H1 (cell line): ENCODE measurements around the gene CMBL. TPM values are rescaled to one million over a fixed set of nuclear protein-coding genes. Genes with fewer than 3 reads are reported as not detected.

Source experiments
- CTCF ChIA-PET: fragments of 300-600 bp; sonication (Branson Sonifier 250); formaldehyde crosslinking; loops from one replicate; lab custom pipeline; 2021; ENCODE audit not compliant: partially characterized antibody; lab: Charles Lee
- POLR2A ChIA-PET: fragments of 300-600 bp; sonication (Branson Sonifier 250); formaldehyde crosslinking; loops from one replicate; lab custom pipeline; 2021; ENCODE audit warnings: inconsistent platforms; ENCODE audit not compliant: partially characterized antibody; lab: Charles Lee
- DNase-seq, 2 experiments: peaks; one replicate each; pipeline versions ENCODE4 v3.0.0 to v3.0.0-alpha.2; 2010 to 2022; ENCODE audit warnings: low spot score in 2 of 2, low read depth in 1 of 2, mixed read lengths in 1 of 2
- FAIRE-seq: peaks from 2 replicates; lab custom pipeline; 2011; peaks lifted over from hg19 to GRCh38; lab: Jason Lieb, UNC
- H2AFZ ChIP-seq: 2 replicates; pipeline ENCODE4 v1.8.1; 2012; ENCODE audit warnings: low read length, inconsistent platforms
- H2AK5ac ChIP-seq: 2 replicates; pipeline ENCODE4 v1.6.1; 2013; ENCODE audit warnings: low read depth, low read length
- H2BK120ac ChIP-seq: replicated peaks from 2 replicates; pipeline ENCODE3; 2013; ENCODE audit warnings: low read depth, low read length, inconsistent platforms
- H2BK12ac ChIP-seq: 2 replicates; pipeline ENCODE4 v1.6.1; 2013; ENCODE audit warnings: low read depth, low read length
- H2BK15ac ChIP-seq: 2 replicates; pipeline ENCODE4 v1.6.1; 2013; ENCODE audit warnings: low read length
- H2BK20ac ChIP-seq: 2 replicates; pipeline ENCODE4 v1.6.1; 2013; ENCODE audit warnings: low read length
- H2BK5ac ChIP-seq: 2 replicates; pipeline ENCODE4 v1.6.1; 2013; ENCODE audit warnings: low read depth, low read length
- H3K14ac ChIP-seq: 2 replicates; pipeline ENCODE4 v1.6.1; 2013; ENCODE audit warnings: inconsistent platforms; ENCODE audit not compliant: insufficient read length
- H3K18ac ChIP-seq: 2 replicates; pipeline ENCODE4 v1.6.1; 2013; ENCODE audit warnings: low read length; ENCODE audit errors: extremely low read depth
- H3K23ac ChIP-seq: 2 replicates; pipeline ENCODE4 v1.6.1; 2013; ENCODE audit warnings: inconsistent platforms; ENCODE audit not compliant: insufficient read length
- H3K23me2 ChIP-seq: 2 replicates; pipeline ENCODE4 v1.6.1; 2013; ENCODE audit warnings: low read depth, low read length
- H3K27ac ChIP-seq: 2 replicates; pipeline ENCODE4 v1.6.1; 2011; ENCODE audit warnings: low read depth, low read length, inconsistent platforms
- H3K27me3 ChIP-seq, 4 experiments: replicated peaks in 1 of 4; 1 replicate in 1 of 4; 2 replicates in 3 of 4; pipeline versions ENCODE4 v1.6.1 to v1.8.1; 2011 to 2013; ENCODE audit warnings: low read length in 3 of 4, mild to moderate bottlenecking in 3 of 4, inconsistent platforms in 2 of 4, mixed read lengths in 2 of 4, moderate library complexity in 1 of 4; ENCODE audit not compliant: control insufficient read depth in 3 of 4, insufficient read depth in 3 of 4; ENCODE audit errors: extremely low read depth in 1 of 4
- H3K36me3 ChIP-seq, 4 experiments: 2 replicates each; pipeline versions ENCODE4 v1.6.1 to v1.8.1; 2011 to 2013; ENCODE audit warnings: mild to moderate bottlenecking in 4 of 4, low read length in 3 of 4, moderate library complexity in 2 of 4, control low read depth in 1 of 4, inconsistent platforms in 1 of 4; ENCODE audit not compliant: insufficient read depth in 4 of 4, control insufficient read depth in 2 of 4
- H3K4ac ChIP-seq: replicated peaks from 2 replicates; pipeline ENCODE3; 2013; ENCODE audit warnings: low read length, low read depth, mixed read lengths, inconsistent platforms; ENCODE audit not compliant: insufficient read length
- H3K4me1 ChIP-seq, 4 experiments: replicated peaks in 1 of 4; 1 replicate in 1 of 4; 2 replicates in 3 of 4; pipeline versions ENCODE4 v1.6.1 to v1.8.1; 2011 to 2013; ENCODE audit warnings: low read length in 3 of 4, inconsistent platforms in 2 of 4, mixed read lengths in 1 of 4; ENCODE audit not compliant: insufficient read depth in 4 of 4, control insufficient read depth in 3 of 4
- H3K4me2 ChIP-seq, 2 experiments: 2 replicates each; pipeline versions ENCODE4 v1.6.1 to v1.8.1; 2011 to 2013; ENCODE audit warnings: low read depth in 2 of 2, low read length in 2 of 2, control low read depth in 1 of 2, inconsistent platforms in 1 of 2, mild to moderate bottlenecking in 1 of 2; ENCODE audit not compliant: insufficient read depth in 1 of 2
- H3K4me3 ChIP-seq, 4 experiments: fragments of 200-600, 300-600 bp in 1 of 4; sonication (generic), shearing (Covaris generic), sonication (Bioruptor Twin) in 1 of 4; 2 replicates each; pipeline versions ENCODE4 v1.5.1 to v1.8.1; 2011 to 2016; ENCODE audit warnings: low read length in 4 of 4, low read depth in 3 of 4, control low read depth in 2 of 4, inconsistent platforms in 2 of 4, mild to moderate bottlenecking in 2 of 4, mixed read lengths in 1 of 4, moderate library complexity in 1 of 4; ENCODE audit not compliant: insufficient read depth in 2 of 4; ENCODE audit errors: extremely low read depth in 1 of 4
- H3K56ac ChIP-seq: replicated peaks from 2 replicates; pipeline ENCODE3; 2013; ENCODE audit warnings: low read depth, mild to moderate bottlenecking, mixed read lengths, low read length, inconsistent platforms; ENCODE audit not compliant: insufficient read length
- H3K79me1 ChIP-seq: 2 replicates; pipeline ENCODE4 v1.6.1; 2013; ENCODE audit warnings: low read depth, low read length, control low read depth
- H3K79me2 ChIP-seq, 2 experiments: 2 replicates each; pipeline versions ENCODE4 v1.6.1 to v1.8.1; 2012 to 2013; ENCODE audit warnings: low read length in 2 of 2, mild to moderate bottlenecking in 2 of 2, inconsistent platforms in 1 of 2; ENCODE audit not compliant: insufficient read depth in 2 of 2, control insufficient read depth in 1 of 2
- H3K9ac ChIP-seq, 4 experiments: replicated peaks in 1 of 4; 1 replicate in 1 of 4; 2 replicates in 3 of 4; pipeline versions ENCODE4 v1.6.1 to v1.8.1; 2011 to 2013; ENCODE audit warnings: low read depth in 3 of 4, low read length in 3 of 4, control low read depth in 2 of 4, mild to moderate bottlenecking in 2 of 4, moderate library complexity in 2 of 4, inconsistent platforms in 1 of 4; ENCODE audit errors: extremely low read depth in 1 of 4
- H3K9me3 ChIP-seq, 2 experiments: 2 replicates each; pipeline versions ENCODE4 v1.6.1 to v1.8.1; 2012 to 2013; ENCODE audit warnings: mild to moderate bottlenecking in 2 of 2, moderate library complexity in 2 of 2, control low read depth in 1 of 2, inconsistent platforms in 1 of 2, low read depth in 1 of 2, low read length in 1 of 2, mixed read lengths in 1 of 2; ENCODE audit not compliant: insufficient read depth in 2 of 2
- H4K20me1 ChIP-seq, 2 experiments: replicated peaks in 1 of 2; 2 replicates each; pipeline versions ENCODE3 to v1.8.1; 2011 to 2013; ENCODE audit warnings: inconsistent platforms in 2 of 2, low read length in 2 of 2, mild to moderate bottlenecking in 1 of 2; ENCODE audit not compliant: insufficient read depth in 2 of 2, control insufficient read depth in 1 of 2
- H4K5ac ChIP-seq: 2 replicates; pipeline ENCODE4 v1.6.1; 2013; ENCODE audit warnings: low read length, low read depth, mixed read lengths, inconsistent platforms; ENCODE audit not compliant: insufficient read length
- H4K8ac ChIP-seq: 2 replicates; pipeline ENCODE4 v1.8.0; 2013; ENCODE audit warnings: mild to moderate bottlenecking, moderate library complexity, low read length, inconsistent platforms; ENCODE audit not compliant: insufficient read depth; ENCODE audit errors: extremely low read depth
- H4K91ac ChIP-seq: replicated peaks from 2 replicates; pipeline ENCODE3; 2013; ENCODE audit warnings: low read length, mixed read lengths, inconsistent platforms; ENCODE audit not compliant: insufficient read length
- BCL11A ChIP-seq, 2 experiments: IDR thresholded peaks; one replicate each; pipeline ENCODE4 v1.6.1; 2011; ENCODE audit warnings: low read depth in 2 of 2, low read length in 2 of 2, mild to moderate bottlenecking in 2 of 2
- BRCA1 ChIP-seq: IDR thresholded peaks from 2 replicates; pipeline ENCODE4 v1.6.1; 2012; ENCODE audit warnings: low read depth, low read length, improper control_type of control experiment
- GABPA ChIP-seq: IDR thresholded peaks from 2 replicates; pipeline ENCODE4 v1.6.1; 2011; ENCODE audit warnings: mild to moderate bottlenecking, low read length, moderate library complexity, borderline replicate concordance; ENCODE audit not compliant: insufficient read depth
- MAFK ChIP-seq: IDR thresholded peaks from 2 replicates; pipeline ENCODE4 v1.6.1; 2012; ENCODE audit warnings: low read depth, mild to moderate bottlenecking, improper control_type of control experiment, low read length
- RNF2 ChIP-seq: fragments of 200-900, 300-1000 bp; sonication (generic); IDR thresholded peaks from 2 replicates; pipeline ENCODE4 v1.7.1; 2016; ENCODE audit warnings: borderline replicate concordance, low read depth, mild to moderate bottlenecking, antibody characterized with exemption, low read length; ENCODE audit not compliant: poor library complexity, severe bottlenecking; ENCODE audit errors: missing control alignments
- SIX5 ChIP-seq: IDR thresholded peaks from 2 replicates; pipeline ENCODE4 v1.6.1; 2011; ENCODE audit warnings: mild to moderate bottlenecking, low read depth, low read length
- SRF ChIP-seq: IDR thresholded peaks from 2 replicates; pipeline ENCODE4 v1.6.1; 2011; ENCODE audit warnings: mild to moderate bottlenecking, low read depth, low read length, moderate library complexity
- TBP ChIP-seq: IDR thresholded peaks from 2 replicates; pipeline ENCODE4 v1.6.1; 2011; ENCODE audit warnings: low read depth, low read length, improper control_type of control experiment
- WGBS, 2 experiments: shearing (Covaris generic) in 1 of 2; methylation state at CpG; one replicate each; pipeline versions ENCODE4 v1.1.6 to v1.1.7; 2013 to 2015; ENCODE audit warnings: low lambda C conversion rate in 2 of 2, mixed read lengths in 2 of 2, inconsistent platforms in 1 of 2, low coverage in 1 of 2, missing lambda C conversion rate in 1 of 2; ENCODE audit not compliant: insufficient replicate concordance in 2 of 2, insufficient coverage in 1 of 2, insufficient read length in 1 of 2; ENCODE audit errors: extremely low coverage in 1 of 2, missing lambda C conversion rate in 1 of 2; 5-methylcytosine and 5-hydroxymethylcytosine counted together
- polyA plus RNA-seq, 7 experiments: library from polyadenylated mRNA; depleted of rRNA in 3 of 7; stranded (reverse) in 5 of 7; unstranded in 2 of 7; fragments of >200 nt in 5 of 7; fragments of 200-250 nt in 2 of 7; gene quantifications; 1 replicate in 5 of 7; 2 replicates in 1 of 7; 4 replicates in 1 of 7; pipeline versions ENCODE4 v1.2.1 to v1.2.3, GENCODE V29; 2011 to 2013; ENCODE audit warnings: missing spikeins in 2 of 7, mixed read lengths in 2 of 7
- total RNA-seq: library from RNA; stranded (reverse); fragmentation: NEBNext Ultra II Directional; extraction: Animal tissue kit (Norgen Biotek cat#: 25700); gene quantifications from 2 replicates; pipeline ENCODE4 v1.2.1, GENCODE V29; 2021

CMBL gene
- total and polyA plus RNA-seq, 2 of the 8 experiments (the other 6 are each of a cell fraction or from before 2014, with no cell fraction given), result 27.9 to 32.1 TPM

GRCh38 chr5:10286162-10286861, 21.4 kb downstream of the CMBL start:
- H3K23me2 ChIP-seq, result no peaks in the 10 kb centered on the region
- no peaks in the 10 kb centered on the region for H3K27me3 ChIP-seq
- H3K9ac ChIP-seq, result no peak overlapping the region
- H3K4ac ChIP-seq, result no peak overlapping the region
- H3K4me1 ChIP-seq, result peaks cover 0 to 6% (median 0%) of the 10 kb centered on the region in 4 experiments; a peak in 2 of 7 replicates
- H4K20me1 ChIP-seq, result no peaks in the 10 kb centered on the region
- no peak overlapping the region for H2BK120ac ChIP-seq
- no peaks in the 10 kb centered on the region for H3K9me3 ChIP-seq
- no peak overlapping the region for H3K4me3 ChIP-seq
- H4K8ac ChIP-seq, result no peak overlapping the region
- CTCF ChIA-PET, result interaction anchor here (0.9 to 4.8 kb wide), 7 partner anchors 9 to 137 kb away, joined by 3 to 28 read pairs (median 6); partner anchors contain the start of gene MARCHF6
- no peak overlapping the region for H2AFZ ChIP-seq
- H2BK15ac ChIP-seq, result no peak overlapping the region
- FAIRE-seq (no peak), DNase-seq (no peak)
- 90% methylated on average over 6 of the region's 6 CpGs; no CpG with 5 or more reads in 1 of the 2 experiments for whole genome bisulfite sequencing, 2 experiments
- no peak overlapping the region for H3K56ac ChIP-seq
- H3K4me2 ChIP-seq, result no peak overlapping the region
- POLR2A ChIA-PET, result interaction anchor here (0.8 kb wide), 1 partner anchor 11 kb away, joined by 3 read pairs; no protein-coding TSS in a partner anchor
- H3K23ac ChIP-seq, result no peak overlapping the region
- no peak overlapping the region for H3K14ac ChIP-seq
- H3K79me1 ChIP-seq, result no peaks in the 10 kb centered on the region
- no peak overlapping the region for H2BK5ac ChIP-seq
- no peak overlapping the region for H2BK20ac ChIP-seq
- no peak overlapping the region for H2AK5ac ChIP-seq
- no peaks in the 10 kb centered on the region for H3K79me2 ChIP-seq
- no peak overlapping the region for H4K5ac ChIP-seq
- H3K27ac ChIP-seq, result no peak overlapping the region
- H3K36me3 ChIP-seq, result no peaks in the 10 kb centered on the region; a peak in 1 of 8 replicates
- no peak overlapping the region for H3K18ac ChIP-seq
- H4K91ac ChIP-seq, result no peak overlapping the region
- H2BK12ac ChIP-seq, result no peak overlapping the region
- TF ChIP-seq BRCA1 (no peak), RNF2 (no peak), SRF (no peak), TBP (no peak), SIX5 (no peak), MAFK (no peak), BCL11A (IDR thresholded peaks at IDR 0.05; ENCODE audit: low read depth in 2 of 2, low read length in 2 of 2) (no peak), GABPA (no peak)
